HepG2 (cell line): ENCODE results near the gene MXD3. TPM values are rescaled to one million over a fixed set of nuclear protein-coding genes. Genes with fewer than 3 reads are reported as not detected.

ENCODE experiments used
- ARHGAP35 ChIP-seq: sonication (generic); formaldehyde crosslinking; IDR thresholded peaks from 2 replicates; pipeline ENCODE4 v1.9.0; 2022; ENCODE audit warnings: mild to moderate bottlenecking, inconsistent platforms, moderate library complexity, missing genetic modification reagents, borderline replicate concordance
- ARNTL ChIP-seq: sonication (generic); formaldehyde crosslinking; IDR thresholded peaks from 2 replicates; pipeline ENCODE4 v1.4.0; 2020; ENCODE audit warnings: mild to moderate bottlenecking, missing genetic modification reagents
- CREB1 ChIP-seq, 2 experiments: fragments of 450-650 bp in 1 of 2; IDR thresholded peaks; 2 replicates each; pipeline ENCODE4 v1.6.1; 2016 to 2017; ENCODE audit warnings: control low read depth in 1 of 2, mild to moderate bottlenecking in 1 of 2, missing compliant biosample characterization in 1 of 2, missing genetic modification characterization in 1 of 2
- ELK4 ChIP-seq: sonication (generic); formaldehyde crosslinking; IDR thresholded peaks from 2 replicates; pipeline ENCODE4 v1.9.0; 2021; ENCODE audit warnings: missing genetic modification reagents, borderline replicate concordance
- HMG20B ChIP-seq: conservative IDR thresholded peaks from 2 replicates; pipeline ENCODE4 v1.6.1; 2016; ENCODE audit warnings: missing genetic modification reagents, missing compliant biosample characterization
- HNF4A ChIP-seq: sonication (generic); formaldehyde crosslinking; IDR thresholded peaks from 2 replicates; pipeline ENCODE4 v1.4.0; 2020; ENCODE audit warnings: missing genetic modification reagents
- RBFOX2 ChIP-seq: fragments of 200-400 bp; formaldehyde crosslinking; IDR thresholded peaks from 2 replicates; pipeline ENCODE4 v1.6.1; 2017; ENCODE audit warnings: low read depth, mild to moderate bottlenecking, low read length
- THAP8 ChIP-seq: sonication (generic); formaldehyde crosslinking; IDR thresholded peaks from 2 replicates; pipeline ENCODE4 v1.5.1; 2020; ENCODE audit warnings: missing genetic modification reagents, mild to moderate bottlenecking, borderline replicate concordance
- ZNF510 ChIP-seq: sonication (generic); formaldehyde crosslinking; IDR thresholded peaks from 2 replicates; pipeline ENCODE4 v1.4.0; 2020; ENCODE audit warnings: low read depth, mild to moderate bottlenecking, missing genetic modification reagents
- ZNF709 ChIP-seq: sonication (generic); formaldehyde crosslinking; IDR thresholded peaks from 2 replicates; pipeline ENCODE4 v1.5.0; 2020; ENCODE audit warnings: mild to moderate bottlenecking, missing genetic modification reagents
- polyA plus RNA-seq, 8 experiments: library from polyadenylated mRNA; depleted of rRNA in 3 of 8; stranded (reverse) in 7 of 8; unstranded in 1 of 8; fragments of >200 nt; fragmentation: Illumina TruSeq in 4 of 8; extraction: Trizol in 4 of 8; gene quantifications; 2 replicates each; pipeline versions ENCODE4 v1.2.1 to v1.2.3, GENCODE V29; 2011 to 2016; ENCODE audit warnings: low read depth in 4 of 8, missing spikeins in 1 of 8, mixed read lengths in 1 of 8; ENCODE audit not compliant: insufficient read depth in 1 of 8
- total RNA-seq, 5 experiments: library from RNA; depleted of rRNA; stranded (reverse); fragments of >200 nt; fragmentation: Illumina TruSeq; extraction: Trizol; gene quantifications; 2 replicates each; pipeline ENCODE4 v1.2.3, GENCODE V29; 2016; ENCODE audit warnings: low read depth in 1 of 5
- TF ChIP-seq, protein P1 (sequence below), 2 experiments: fragments of 450-650 bp in 1 of 2; sonication (generic) in 1 of 2; formaldehyde crosslinking in 1 of 2; IDR thresholded peaks; 2 replicates each; pipeline versions ENCODE4 v1.6.1 to v1.8.0; 2016 to 2022; ENCODE audit warnings: antibody characterized with exemption in 1 of 2, mild to moderate bottlenecking in 1 of 2, missing genetic modification reagents in 1 of 2
- TF ChIP-seq, protein P2 (sequence below): sonication (generic); formaldehyde crosslinking; IDR thresholded peaks from 2 replicates; pipeline ENCODE4 v1.4.0; 2020; ENCODE audit warnings: mild to moderate bottlenecking, missing genetic modification reagents, borderline replicate concordance
- TF ChIP-seq, protein P3 (sequence below): sonication (generic); formaldehyde crosslinking; IDR thresholded peaks from 2 replicates; pipeline ENCODE4 v1.5.0; 2020; ENCODE audit warnings: missing genetic modification reagents

Gene MXD3
- total and polyA plus RNA-seq, 2 of the 13 experiments (the other 11 are each of a cell fraction or from before 2014, with no cell fraction given) = 10.5 to 12.8 TPM

DNA sequence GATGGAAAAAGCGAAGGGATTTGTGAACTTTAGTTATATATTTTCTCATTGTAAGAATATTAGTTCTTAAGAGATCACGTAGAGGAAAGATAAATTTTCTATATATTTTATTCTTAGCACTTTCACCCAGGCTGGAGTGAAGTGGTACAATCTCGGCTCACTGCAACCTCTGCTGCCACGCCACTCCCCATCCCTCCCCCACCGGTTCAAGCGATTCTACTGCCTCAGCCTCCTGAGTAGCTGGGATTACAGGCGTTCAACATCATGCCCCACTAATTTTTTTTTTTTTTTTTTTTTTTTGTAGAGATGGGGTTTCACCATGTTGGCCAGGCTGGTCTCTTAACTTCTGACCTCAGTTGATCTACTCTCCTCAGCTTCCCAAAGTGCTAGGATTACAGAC is 50.7 kb downstream of the MXD3 start (continued):
- TF ChIP-seq, protein P1, sequence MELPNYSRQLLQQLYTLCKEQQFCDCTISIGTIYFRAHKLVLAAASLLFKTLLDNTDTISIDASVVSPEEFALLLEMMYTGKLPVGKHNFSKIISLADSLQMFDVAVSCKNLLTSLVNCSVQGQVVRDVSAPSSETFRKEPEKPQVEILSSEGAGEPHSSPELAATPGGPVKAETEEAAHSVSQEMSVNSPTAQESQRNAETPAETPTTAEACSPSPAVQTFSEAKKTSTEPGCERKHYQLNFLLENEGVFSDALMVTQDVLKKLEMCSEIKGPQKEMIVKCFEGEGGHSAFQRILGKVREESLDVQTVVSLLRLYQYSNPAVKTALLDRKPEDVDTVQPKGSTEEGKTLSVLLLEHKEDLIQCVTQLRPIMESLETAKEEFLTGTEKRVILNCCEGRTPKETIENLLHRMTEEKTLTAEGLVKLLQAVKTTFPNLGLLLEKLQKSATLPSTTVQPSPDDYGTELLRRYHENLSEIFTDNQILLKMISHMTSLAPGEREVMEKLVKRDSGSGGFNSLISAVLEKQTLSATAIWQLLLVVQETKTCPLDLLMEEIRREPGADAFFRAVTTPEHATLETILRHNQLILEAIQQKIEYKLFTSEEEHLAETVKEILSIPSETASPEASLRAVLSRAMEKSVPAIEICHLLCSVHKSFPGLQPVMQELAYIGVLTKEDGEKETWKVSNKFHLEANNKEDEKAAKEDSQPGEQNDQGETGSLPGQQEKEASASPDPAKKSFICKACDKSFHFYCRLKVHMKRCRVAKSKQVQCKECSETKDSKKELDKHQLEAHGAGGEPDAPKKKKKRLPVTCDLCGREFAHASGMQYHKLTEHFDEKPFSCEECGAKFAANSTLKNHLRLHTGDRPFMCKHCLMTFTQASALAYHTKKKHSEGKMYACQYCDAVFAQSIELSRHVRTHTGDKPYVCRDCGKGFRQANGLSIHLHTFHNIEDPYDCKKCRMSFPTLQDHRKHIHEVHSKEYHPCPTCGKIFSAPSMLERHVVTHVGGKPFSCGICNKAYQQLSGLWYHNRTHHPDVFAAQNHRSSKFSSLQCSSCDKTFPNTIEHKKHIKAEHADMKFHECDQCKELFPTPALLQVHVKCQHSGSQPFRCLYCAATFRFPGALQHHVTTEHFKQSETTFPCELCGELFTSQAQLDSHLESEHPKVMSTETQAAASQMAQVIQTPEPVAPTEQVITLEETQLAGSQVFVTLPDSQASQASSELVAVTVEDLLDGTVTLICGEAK (IDR thresholded peaks at IDR 0.05) = no peak
- TF ChIP-seq, protein P1 (CRISPR knock-in tag; IDR thresholded peaks at IDR 0.05) = no peak
- TF ChIP-seq HMG20B (no peak), RBFOX2 (no peak), ELK4 (CRISPR knock-in tag) (no peak), HNF4A (CRISPR knock-in tag) (no peak), ZNF709 (CRISPR knock-in tag) (no peak), CREB1 (IDR thresholded peaks at IDR 0.05) (no peak), CREB1 (CRISPR knock-in tag; IDR thresholded peaks at IDR 0.05) (no peak), ARHGAP35 (CRISPR knock-in tag) (no peak), THAP8 (no peak), ZNF510 (CRISPR knock-in tag) (no peak), ARNTL (CRISPR knock-in tag) (no peak)
- TF ChIP-seq, protein P2, sequence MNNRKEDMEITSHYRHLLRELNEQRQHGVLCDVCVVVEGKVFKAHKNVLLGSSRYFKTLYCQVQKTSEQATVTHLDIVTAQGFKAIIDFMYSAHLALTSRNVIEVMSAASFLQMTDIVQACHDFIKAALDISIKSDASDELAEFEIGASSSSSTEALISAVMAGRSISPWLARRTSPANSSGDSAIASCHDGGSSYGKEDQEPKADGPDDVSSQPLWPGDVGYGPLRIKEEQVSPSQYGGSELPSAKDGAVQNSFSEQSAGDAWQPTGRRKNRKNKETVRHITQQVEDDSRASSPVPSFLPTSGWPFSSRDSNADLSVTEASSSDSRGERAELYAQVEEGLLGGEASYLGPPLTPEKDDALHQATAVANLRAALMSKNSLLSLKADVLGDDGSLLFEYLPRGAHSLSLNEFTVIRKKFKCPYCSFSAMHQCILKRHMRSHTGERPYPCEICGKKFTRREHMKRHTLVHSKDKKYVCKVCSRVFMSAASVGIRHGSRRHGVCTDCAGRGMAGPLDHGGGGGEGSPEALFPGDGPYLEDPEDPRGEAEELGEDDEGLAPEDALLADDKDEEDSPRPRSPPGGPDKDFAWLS (CRISPR knock-in tag) = no peak
- TF ChIP-seq, protein P3, sequence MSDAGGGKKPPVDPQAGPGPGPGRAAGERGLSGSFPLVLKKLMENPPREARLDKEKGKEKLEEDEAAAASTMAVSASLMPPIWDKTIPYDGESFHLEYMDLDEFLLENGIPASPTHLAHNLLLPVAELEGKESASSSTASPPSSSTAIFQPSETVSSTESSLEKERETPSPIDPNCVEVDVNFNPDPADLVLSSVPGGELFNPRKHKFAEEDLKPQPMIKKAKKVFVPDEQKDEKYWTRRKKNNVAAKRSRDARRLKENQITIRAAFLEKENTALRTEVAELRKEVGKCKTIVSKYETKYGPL = no peak
